Cardiac muscle cell (in vitro differentiated cells and primary cell): ENCODE data around the gene ZNF200. TPM values are rescaled to one million over a fixed set of nuclear protein-coding genes. Genes with fewer than 3 reads are reported as not detected.
A peak's percentile ranks its signal among the peaks of the same experiment; 100 is the strongest.

Experiments used
- DNase-seq, 2 donors: peaks; one replicate each; pipeline versions ENCODE4 v3.0.0 to v3.0.0-alpha.2; 2010 to 2017; ENCODE audit warnings: low read depth in 1 of 2, low spot score in 1 of 2
- H3K27ac ChIP-seq: fragments of 200-600 bp; sonication (generic); 2 replicates; pipeline ENCODE4 v1.5.1; 2016
- H3K27me3 ChIP-seq: fragments of 200-600 bp; sonication (generic); 2 replicates; pipeline ENCODE4 v1.6.0; 2016; ENCODE audit warnings: control low read depth
- H3K36me3 ChIP-seq: fragments of 200-600 bp; sonication (generic); 2 replicates; pipeline ENCODE4 v1.5.1; 2016; ENCODE audit warnings: control low read depth
- H3K4me1 ChIP-seq: fragments of 200-600 bp; sonication (generic); 2 replicates; pipeline ENCODE4 v1.8.1; 2017; ENCODE audit warnings: low read depth, mild to moderate bottlenecking, mixed run types
- H3K4me3 ChIP-seq: fragments of 200-600 bp; sonication (generic); 2 replicates; pipeline ENCODE4 v1.5.1; 2016; ENCODE audit warnings: mild to moderate bottlenecking
- H3K9me3 ChIP-seq: fragments of 200-600 bp; sonication (generic); 2 replicates; pipeline ENCODE4 v1.5.1; 2017; ENCODE audit warnings: low read depth, mild to moderate bottlenecking, control low read depth
- CTCF ChIP-seq: IDR thresholded peaks from 2 replicates; pipeline ENCODE4 v1.5.1; 2012; ENCODE audit warnings: low read depth, mild to moderate bottlenecking, low read length
- polyA plus RNA-seq: library from polyadenylated mRNA; unstranded; fragments of >200 nt; fragmentation: Nextera tagmentation; extraction: Ambion mirVana; gene quantifications from 2 replicates; pipeline ENCODE4 v1.2.1, GENCODE V29; 2016
- total RNA-seq: library from RNA; depleted of rRNA; stranded (reverse); fragments of >200 nt; gene quantifications from 2 replicates; pipeline ENCODE4 v1.2.3, GENCODE V29; 2016

ZNF200 gene
- total and polyA plus RNA-seq, 2 experiments from 2014 or later: 11.1 to 12.9 TPM

GRCh38 chr16:3266873-3267537 is 32.0 kb upstream of the ZNF200 start:
- Histone ChIP-seq H3K27me3 (no peaks in the 10 kb centered on the region), H3K4me1 (no peaks in the 10 kb centered on the region), H3K27ac (no peak overlapping the region), H3K36me3 (no peaks in the 10 kb centered on the region), H3K4me3 (no peak overlapping the region), H3K9me3 (no peaks in the 10 kb centered on the region)
- TF ChIP-seq CTCF: peak; percentile 59
- DNase-seq: peak; percentile 59 to 72

- peak; percentile 26 for TF ChIP-seq CTCF
- Histone ChIP-seq H3K9me3 (no peaks in the 10 kb centered on the region), H3K27me3 (no peaks in the 10 kb centered on the region), H3K27ac (peak overlapping the region; percentile 74), H3K36me3 (no peaks in the 10 kb centered on the region), H3K4me3 (peak overlapping the region; percentile 46), H3K4me1 (no peaks in the 10 kb centered on the region)
- peak; percentile 97 to 99 for DNase-seq
These were observed 29.4 kb upstream of the ZNF200 start for GRCh38 chr16:3264137-3265036.

GRCh38 chr16:3262517-3262916 is 27.6 kb upstream of the ZNF200 start:
- Histone ChIP-seq H3K4me1 (no peaks in the 10 kb centered on the region), H3K27ac (no peak overlapping the region), H3K27me3 (no peaks in the 10 kb centered on the region), H3K9me3 (no peaks in the 10 kb centered on the region), H3K4me3 (no peak overlapping the region), H3K36me3 (no peaks in the 10 kb centered on the region)
- no peak for TF ChIP-seq CTCF
- DNase-seq: no peak

- Histone ChIP-seq H3K27ac (no peak overlapping the region), H3K4me3 (no peak overlapping the region), H3K9me3 (no peaks in the 10 kb centered on the region), H3K36me3 (no peaks in the 10 kb centered on the region), H3K4me1 (no peaks in the 10 kb centered on the region), H3K27me3 (no peaks in the 10 kb centered on the region)
- DNase-seq: no peak
- no peak for TF ChIP-seq CTCF
These were observed 24.9 kb upstream of the ZNF200 start for GRCh38 chr16:3259836-3260235.

- no peak for TF ChIP-seq CTCF
- peak in 1 of 2 donors; percentile 49 for DNase-seq
- H3K27ac ChIP-seq: no peak overlapping the region
These were observed 22.0 kb upstream of the ZNF200 start for GRCh38 chr16:3256866-3257465.

More at GRCh38 chr16:3256866-3257465, 22.0 kb upstream of the ZNF200 start:
- Histone ChIP-seq H3K36me3 (no peaks in the 10 kb centered on the region), H3K4me3 (no peak overlapping the region), H3K27me3 (no peaks in the 10 kb centered on the region), H3K4me1 (no peaks in the 10 kb centered on the region), H3K9me3 (no peaks in the 10 kb centered on the region)
